ENCODE measurements around the gene NELL2. TPM values are rescaled to one million over a fixed set of nuclear protein-coding genes. Genes with fewer than 3 reads are reported as not detected.
"Not testable (repeated sequence)": the region's sequence is repeated elsewhere in the genome, so short reads cannot be mapped to it uniquely, and the experiment has no call there.

NELL2 gene
- total and polyA plus RNA-seq, 10 of the 15 experiments (the other 5 are each of a cell fraction or from before 2014, with no cell fraction given): 0.27 to 2.3 (median 0.76) TPM

- intact Hi-C loops (cut with micrococcal nuclease; ENCODE audit: unreplicated experiment); POLR2A ChIA-PET; H3K4me3 ChIP-seq; H3K9me3 ChIP-seq (replicated peaks; ENCODE audit: control insufficient read depth, insufficient read depth, low read length); BruUV-seq (replicated peaks); H4K20me1 ChIP-seq (ENCODE audit: control insufficient read depth, insufficient read depth); ATAC-seq; RAD21 ChIA-PET (ENCODE audit: unreplicated experiment); H3K36me3 ChIP-seq (ENCODE audit: control insufficient read depth in 2 of 2, insufficient read depth in 2 of 2, low read length in 1 of 2); CTCF ChIA-PET; H3K79me2 ChIP-seq (ENCODE audit: control insufficient read depth, insufficient read depth, low read length); H3K9ac ChIP-seq (ENCODE audit: control insufficient read depth, insufficient read depth, low read length); H3K27me3 ChIP-seq (replicated peaks in 1 of 2; ENCODE audit: control insufficient read depth in 2 of 2, insufficient read depth in 2 of 2, low read length in 1 of 2); H3K4me1 ChIP-seq (ENCODE audit: control insufficient read depth, insufficient read depth, low read length); H3K4me2 ChIP-seq (ENCODE audit: control insufficient read depth, insufficient read depth); in situ Hi-C loops (cut with MboI); DNase-seq (ENCODE audit: low read depth, low spot score); FAIRE-seq; H2AFZ ChIP-seq (ENCODE audit: control insufficient read depth, low read depth, low read length); H3K27ac ChIP-seq (ENCODE audit: control insufficient read depth, insufficient read depth): not testable (repeated sequence)
- SMC1A ChIA-PET (ENCODE audit: uncharacterized antibody, unreplicated experiment): interaction anchor here (1.0 kb wide), 1 partner anchor 14 kb away, joined by 4 read pairs; no protein-coding TSS in a partner anchor
- WGBS (ENCODE audit: insufficient coverage, insufficient replicate concordance, low lambda C conversion rate, missing lambda C conversion rate): 67% methylated on average over 7 of the region's 7 CpGs
Observed at GRCh38 chr12:44834996-44835395, 41.1 kb downstream of the NELL2 start.

DNA sequence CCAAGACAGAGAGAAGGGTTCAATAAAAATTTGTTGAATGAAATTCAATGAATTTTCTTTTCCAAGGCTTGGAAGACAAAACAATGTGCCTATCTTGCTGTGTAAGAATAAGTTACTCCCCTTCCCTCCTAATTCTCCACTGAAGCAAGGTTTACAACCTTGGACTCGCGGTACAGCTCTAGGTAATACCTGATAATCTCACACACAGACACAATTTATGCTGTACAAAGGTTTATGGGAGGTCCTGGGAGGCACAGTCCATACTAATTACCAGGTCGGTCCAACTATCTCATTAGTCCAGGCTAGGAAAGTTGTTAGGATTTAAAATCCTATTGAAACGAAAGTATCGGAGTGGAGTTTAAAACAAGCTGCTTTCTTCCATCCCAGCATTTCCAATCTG lies 42.6 kb downstream of the NELL2 start:
- in situ Hi-C loops (cut with MboI) (no loop called here), intact Hi-C loops (cut with micrococcal nuclease; ENCODE audit: unreplicated experiment) (no loop called here)
- no peak overlapping the region for H3K4me2 ChIP-seq (ENCODE audit: control insufficient read depth, insufficient read depth)
- no peak overlapping the region for H3K27ac ChIP-seq (ENCODE audit: control insufficient read depth, insufficient read depth)
- no peak for FAIRE-seq
- H3K79me2 ChIP-seq (ENCODE audit: control insufficient read depth, insufficient read depth, low read length): no peaks in the 10 kb centered on the region
- no peak for TF ChIP-seq CHD2 (IDR thresholded peaks at IDR 0.05; ENCODE audit: borderline replicate concordance, low read depth, low read length)
- no peak for TF ChIP-seq SRF (IDR thresholded peaks at IDR 0.05; ENCODE audit: low read depth in 2 of 2, low read length in 2 of 2)
- no peak for TF ChIP-seq HDAC6 (IDR thresholded peaks at IDR 0.05; ENCODE audit: unreplicated experiment)
- TF ChIP-seq, protein P1, sequence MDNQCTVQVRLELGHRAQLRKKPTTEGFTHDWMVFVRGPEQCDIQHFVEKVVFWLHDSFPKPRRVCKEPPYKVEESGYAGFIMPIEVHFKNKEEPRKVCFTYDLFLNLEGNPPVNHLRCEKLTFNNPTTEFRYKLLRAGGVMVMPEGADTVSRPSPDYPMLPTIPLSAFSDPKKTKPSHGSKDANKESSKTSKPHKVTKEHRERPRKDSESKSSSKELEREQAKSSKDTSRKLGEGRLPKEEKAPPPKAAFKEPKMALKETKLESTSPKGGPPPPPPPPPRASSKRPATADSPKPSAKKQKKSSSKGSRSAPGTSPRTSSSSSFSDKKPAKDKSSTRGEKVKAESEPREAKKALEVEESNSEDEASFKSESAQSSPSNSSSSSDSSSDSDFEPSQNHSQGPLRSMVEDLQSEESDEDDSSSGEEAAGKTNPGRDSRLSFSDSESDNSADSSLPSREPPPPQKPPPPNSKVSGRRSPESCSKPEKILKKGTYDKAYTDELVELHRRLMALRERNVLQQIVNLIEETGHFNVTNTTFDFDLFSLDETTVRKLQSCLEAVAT (IDR thresholded peaks at IDR 0.05): no peak
- no peak for TF ChIP-seq KAT2A (conservative IDR thresholded peaks at IDR 0.05; ENCODE audit: control insufficient read depth, low read depth, low read length)
- no peaks in the 10 kb centered on the region for H3K4me1 ChIP-seq (ENCODE audit: control insufficient read depth, insufficient read depth, low read length)
- ATAC-seq: no peak
- H3K9me3 ChIP-seq (replicated peaks; ENCODE audit: control insufficient read depth, insufficient read depth, low read length): no peaks in the 10 kb centered on the region
- H3K9ac ChIP-seq (ENCODE audit: control insufficient read depth, insufficient read depth, low read length): no peak overlapping the region
- ChIA-PET CTCF (no interaction called here), POLR2A (no interaction called here), SMC1A (ENCODE audit: uncharacterized antibody, unreplicated experiment) (no interaction called here), RAD21 (ENCODE audit: unreplicated experiment) (no interaction called here)
- H3K36me3 ChIP-seq (ENCODE audit: control insufficient read depth in 2 of 2, insufficient read depth in 2 of 2, low read length in 1 of 2): no peaks in the 10 kb centered on the region
- H4K20me1 ChIP-seq (ENCODE audit: control insufficient read depth, insufficient read depth): no peaks in the 10 kb centered on the region; the same call in 1 of the 2 replicates
- 53% methylated on average over 5 of the region's 5 CpGs for WGBS (ENCODE audit: insufficient coverage, insufficient replicate concordance, low lambda C conversion rate, missing lambda C conversion rate)
- no peak for DNase-seq (ENCODE audit: low read depth, low spot score)
- no peak overlapping the region for H2AFZ ChIP-seq (ENCODE audit: control insufficient read depth, low read depth, low read length)
- no peak overlapping the region for H3K4me3 ChIP-seq
- no peaks in the 10 kb centered on the region for H3K27me3 ChIP-seq (replicated peaks in 1 of 2; ENCODE audit: control insufficient read depth in 2 of 2, insufficient read depth in 2 of 2, low read length in 1 of 2)
- no TSS peak for BruUV-seq (replicated peaks)
